ENCODE measurements around the gene VMP1. TPM values are rescaled to one million over a fixed set of nuclear protein-coding genes. Genes with fewer than 3 reads are reported as not detected.

Gene VMP1
- total RNA-seq, 4 donors from 2014 or later, result 48.3 to 108 (median 72.4) TPM

GRCh38 chr17:59793205-59793604 lies 85.8 kb downstream of the VMP1 start:
- 79% methylated on average over 6 of the region's 6 CpGs for WGBS
- Histone ChIP-seq H3K4me1 (peaks cover 2% of the 10 kb centered on the region), H3K36me3 (peaks cover 3% of the 10 kb centered on the region), H3K27me3 (no peaks in the 10 kb centered on the region), H3K27ac (no peak overlapping the region), H3K9me3 (no peaks in the 10 kb centered on the region), H3K4me3 (no peak overlapping the region)
- DNase-seq (ENCODE audit: low spot score in 2 of 2), result no peak
- no peak for TF ChIP-seq EP300 (IDR thresholded peaks at IDR 0.05)
- no peak for TF ChIP-seq CTCF (IDR thresholded peaks at IDR 0.05)
- TF ChIP-seq POLR2A (IDR thresholded peaks at IDR 0.05), result no peak
- TF ChIP-seq POLR2AphosphoS5 (IDR thresholded peaks at IDR 0.05), result no peak

- H3K4me1 ChIP-seq, result no peaks in the 10 kb centered on the region
- no peak for TF ChIP-seq POLR2AphosphoS5 (IDR thresholded peaks at IDR 0.05)
- no peak for TF ChIP-seq EP300 (IDR thresholded peaks at IDR 0.05)
- TF ChIP-seq CTCF (IDR thresholded peaks at IDR 0.05), result no peak
- no peak for TF ChIP-seq POLR2A (IDR thresholded peaks at IDR 0.05)
- H3K9me3 ChIP-seq, result no peaks in the 10 kb centered on the region
- WGBS, result 84% methylated on average over 4 of the region's 4 CpGs
- DNase-seq (ENCODE audit: low spot score in 2 of 2), result no peak
- peaks cover 3% of the 10 kb centered on the region for H3K36me3 ChIP-seq
- H3K27me3 ChIP-seq, result no peaks in the 10 kb centered on the region
- H3K4me3 ChIP-seq, result no peak overlapping the region
- H3K27ac ChIP-seq, result no peak overlapping the region
These were observed 88.7 kb downstream of the VMP1 start for GRCh38 chr17:59796138-59796537.

- DNase-seq (ENCODE audit: low spot score in 2 of 2), result no peak
- H3K27me3 ChIP-seq, result no peaks in the 10 kb centered on the region
- 88% methylated on average over 2 of the region's 2 CpGs for WGBS
- H3K27ac ChIP-seq, result no peak overlapping the region
- no peaks in the 10 kb centered on the region for H3K9me3 ChIP-seq
- peaks cover 3% of the 10 kb centered on the region for H3K36me3 ChIP-seq
- no peak for TF ChIP-seq POLR2AphosphoS5 (IDR thresholded peaks at IDR 0.05)
- no peak for TF ChIP-seq CTCF (IDR thresholded peaks at IDR 0.05)
- TF ChIP-seq EP300 (IDR thresholded peaks at IDR 0.05), result no peak
- no peak for TF ChIP-seq POLR2A (IDR thresholded peaks at IDR 0.05)
- no peaks in the 10 kb centered on the region for H3K4me1 ChIP-seq
- H3K4me3 ChIP-seq, result no peak overlapping the region
These were observed 89.3 kb downstream of the VMP1 start for GRCh38 chr17:59796785-59797205.

GRCh38 chr17:59798111-59798510 lies 90.7 kb downstream of the VMP1 start:
- TF ChIP-seq EP300 (IDR thresholded peaks at IDR 0.05) (no peak), POLR2AphosphoS5 (IDR thresholded peaks at IDR 0.05) (no peak), CTCF (IDR thresholded peaks at IDR 0.05) (no peak)

GRCh38 chr17:59800530-59800942 lies 93.1 kb downstream of the VMP1 start:
- no peak overlapping the region for H3K4me3 ChIP-seq
- no peak for DNase-seq (ENCODE audit: low spot score in 2 of 2)
- H3K4me1 ChIP-seq, result peaks cover 4% of the 10 kb centered on the region
- no peaks in the 10 kb centered on the region for H3K36me3 ChIP-seq
- H3K27me3 ChIP-seq, result no peaks in the 10 kb centered on the region
- no peak for TF ChIP-seq POLR2A (IDR thresholded peaks at IDR 0.05)
- TF ChIP-seq POLR2AphosphoS5 (IDR thresholded peaks at IDR 0.05), result no peak
- no peak for TF ChIP-seq EP300 (IDR thresholded peaks at IDR 0.05)
- no peak for TF ChIP-seq CTCF (IDR thresholded peaks at IDR 0.05)
- WGBS, result 97% methylated on average over 6 of the region's 6 CpGs
- no peaks in the 10 kb centered on the region for H3K9me3 ChIP-seq
- no peak overlapping the region for H3K27ac ChIP-seq

More at GRCh38 chr17:59798111-59798510, 90.7 kb downstream of the VMP1 start:
- Histone ChIP-seq H3K36me3 (peaks cover 3% of the 10 kb centered on the region), H3K4me3 (no peak overlapping the region), H3K9me3 (no peaks in the 10 kb centered on the region), H3K4me1 (no peaks in the 10 kb centered on the region), H3K27ac (no peak overlapping the region), H3K27me3 (no peaks in the 10 kb centered on the region)
- no peak for DNase-seq (ENCODE audit: low spot score in 2 of 2)
- 70% methylated on average over 4 of the region's 4 CpGs for WGBS

Data from suprapubic skin (tissue), 4 donors.